ENCODE data around the gene SECISBP2.
A peak's percentile ranks its signal among the peaks of the same experiment; 100 is the strongest.

SECISBP2 gene

DNA sequence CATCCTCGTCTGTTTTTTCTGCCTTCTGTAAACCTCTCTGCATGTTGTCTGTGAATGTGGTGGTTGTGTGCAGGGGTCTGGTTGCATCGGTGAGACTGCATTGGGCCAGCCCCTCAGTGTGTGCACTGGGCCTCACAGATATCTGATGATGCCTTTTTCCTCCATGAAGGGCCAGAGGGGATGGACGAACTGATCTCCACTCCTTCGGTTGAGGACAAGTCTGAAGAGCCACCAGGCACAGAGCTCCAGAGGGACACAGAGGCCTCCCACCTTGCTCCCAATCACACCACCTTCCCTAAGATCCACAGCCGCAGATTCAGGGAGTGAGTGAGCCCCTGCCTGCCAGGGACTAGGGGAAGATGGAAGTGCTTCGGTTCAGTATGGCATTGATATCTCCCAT lies 31.3 kb downstream of the SECISBP2 start:
- no peak overlapping the region for H3K4me3 ChIP-seq (ENCODE audit: low read length)
- no peak for DNase-seq (ENCODE audit: low read depth)
- TF ChIP-seq, protein P1, sequence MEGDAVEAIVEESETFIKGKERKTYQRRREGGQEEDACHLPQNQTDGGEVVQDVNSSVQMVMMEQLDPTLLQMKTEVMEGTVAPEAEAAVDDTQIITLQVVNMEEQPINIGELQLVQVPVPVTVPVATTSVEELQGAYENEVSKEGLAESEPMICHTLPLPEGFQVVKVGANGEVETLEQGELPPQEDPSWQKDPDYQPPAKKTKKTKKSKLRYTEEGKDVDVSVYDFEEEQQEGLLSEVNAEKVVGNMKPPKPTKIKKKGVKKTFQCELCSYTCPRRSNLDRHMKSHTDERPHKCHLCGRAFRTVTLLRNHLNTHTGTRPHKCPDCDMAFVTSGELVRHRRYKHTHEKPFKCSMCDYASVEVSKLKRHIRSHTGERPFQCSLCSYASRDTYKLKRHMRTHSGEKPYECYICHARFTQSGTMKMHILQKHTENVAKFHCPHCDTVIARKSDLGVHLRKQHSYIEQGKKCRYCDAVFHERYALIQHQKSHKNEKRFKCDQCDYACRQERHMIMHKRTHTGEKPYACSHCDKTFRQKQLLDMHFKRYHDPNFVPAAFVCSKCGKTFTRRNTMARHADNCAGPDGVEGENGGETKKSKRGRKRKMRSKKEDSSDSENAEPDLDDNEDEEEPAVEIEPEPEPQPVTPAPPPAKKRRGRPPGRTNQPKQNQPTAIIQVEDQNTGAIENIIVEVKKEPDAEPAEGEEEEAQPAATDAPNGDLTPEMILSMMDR (conservative IDR thresholded peaks at IDR 0.05; ENCODE audit: low read length): no peak

DNA sequence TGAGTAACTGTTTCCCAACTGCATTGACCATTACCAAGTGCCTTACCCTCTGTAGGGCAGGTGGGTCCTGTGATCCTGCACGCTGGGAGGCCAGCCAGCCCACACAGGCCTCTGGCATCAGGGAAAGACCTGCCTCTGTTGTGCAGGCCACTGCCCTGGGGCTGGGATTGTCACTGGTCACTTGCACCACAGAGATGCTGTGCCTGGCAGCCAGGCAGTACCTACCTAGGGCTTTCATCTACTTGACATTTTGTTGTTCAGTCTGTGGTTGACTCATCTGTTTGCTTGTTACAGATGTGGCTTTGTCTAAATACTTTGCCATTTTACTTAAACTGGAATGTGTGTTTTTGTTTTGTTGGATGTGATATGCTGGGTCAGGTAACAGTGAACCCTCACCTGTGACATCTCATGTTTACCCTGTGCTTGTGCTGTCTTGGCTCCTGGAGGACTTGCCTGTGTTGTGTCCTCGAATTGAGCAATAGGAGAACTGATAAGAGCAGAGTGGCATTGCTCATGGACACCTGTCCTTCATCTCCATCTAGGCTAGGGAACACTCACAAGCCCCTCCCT lies 32.8 kb downstream of the SECISBP2 start:
- H3K4me3 ChIP-seq (ENCODE audit: low read length): no peak overlapping the region
- no peak for DNase-seq (ENCODE audit: low read depth)
- TF ChIP-seq, protein P1 (conservative IDR thresholded peaks at IDR 0.05; ENCODE audit: low read length): no peak

DNA sequence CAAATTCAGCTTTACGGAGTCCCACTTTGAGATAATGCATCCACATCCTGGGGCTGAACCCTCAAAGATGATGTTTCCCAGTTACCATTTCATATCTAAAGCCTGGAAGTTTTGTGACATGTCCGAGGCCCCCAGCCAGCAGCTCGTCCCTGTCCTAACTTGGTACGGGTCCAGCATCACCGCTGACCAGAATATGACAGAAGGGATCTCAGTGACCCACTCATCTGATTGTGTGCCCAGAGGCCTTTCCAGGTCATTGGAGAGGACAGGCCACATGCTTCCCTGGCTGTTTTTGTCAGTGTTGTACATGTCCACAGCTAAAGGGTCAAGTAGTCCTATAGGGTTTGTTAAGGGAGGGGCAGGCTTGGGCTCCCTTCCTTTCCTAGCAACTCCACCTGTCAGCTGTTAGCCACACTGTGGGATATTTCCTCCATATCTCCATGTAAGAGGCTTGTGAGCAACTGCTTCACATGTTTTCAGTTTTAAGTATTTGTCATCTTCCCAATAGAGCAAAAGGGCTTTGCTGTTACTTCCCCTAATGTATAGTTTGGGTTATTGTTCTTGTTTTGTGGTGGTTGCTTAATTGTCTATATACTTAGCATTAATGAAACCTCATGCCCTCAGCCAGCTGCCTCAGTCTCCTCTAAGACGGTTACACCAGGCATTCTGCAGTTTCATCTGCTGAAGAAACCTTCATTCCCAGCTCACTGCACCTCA lies 33.4 kb downstream of the SECISBP2 start:
- H3K4me3 ChIP-seq (ENCODE audit: low read length): no peak overlapping the region
- TF ChIP-seq, protein P1 (conservative IDR thresholded peaks at IDR 0.05; ENCODE audit: low read length): no peak
- no peak for DNase-seq (ENCODE audit: low read depth)

DNA sequence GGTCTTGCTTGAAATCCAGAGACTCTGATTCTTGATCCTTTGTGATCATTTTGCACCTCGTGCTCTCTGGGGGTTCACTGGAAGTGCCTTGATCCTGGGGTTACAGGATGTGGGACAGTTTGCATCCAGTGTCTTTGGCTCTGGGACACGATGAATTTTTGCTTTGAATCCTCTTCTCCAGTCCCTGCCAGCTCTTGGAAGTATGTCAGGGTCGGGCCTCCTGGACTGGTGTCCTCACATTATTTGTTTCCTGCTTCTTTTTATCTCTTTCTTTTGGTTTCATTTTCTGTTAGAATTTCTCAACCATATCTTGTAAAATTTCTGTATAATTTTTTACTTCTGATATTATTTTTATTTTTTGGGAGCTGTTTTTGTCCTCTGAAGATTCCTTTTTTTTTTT lies 34.2 kb downstream of the SECISBP2 start:
- TF ChIP-seq, protein P1 (conservative IDR thresholded peaks at IDR 0.05; ENCODE audit: low read length): no peak
- DNase-seq (ENCODE audit: low read depth): no peak
- H3K4me3 ChIP-seq (ENCODE audit: low read length): no peak overlapping the region

DNA sequence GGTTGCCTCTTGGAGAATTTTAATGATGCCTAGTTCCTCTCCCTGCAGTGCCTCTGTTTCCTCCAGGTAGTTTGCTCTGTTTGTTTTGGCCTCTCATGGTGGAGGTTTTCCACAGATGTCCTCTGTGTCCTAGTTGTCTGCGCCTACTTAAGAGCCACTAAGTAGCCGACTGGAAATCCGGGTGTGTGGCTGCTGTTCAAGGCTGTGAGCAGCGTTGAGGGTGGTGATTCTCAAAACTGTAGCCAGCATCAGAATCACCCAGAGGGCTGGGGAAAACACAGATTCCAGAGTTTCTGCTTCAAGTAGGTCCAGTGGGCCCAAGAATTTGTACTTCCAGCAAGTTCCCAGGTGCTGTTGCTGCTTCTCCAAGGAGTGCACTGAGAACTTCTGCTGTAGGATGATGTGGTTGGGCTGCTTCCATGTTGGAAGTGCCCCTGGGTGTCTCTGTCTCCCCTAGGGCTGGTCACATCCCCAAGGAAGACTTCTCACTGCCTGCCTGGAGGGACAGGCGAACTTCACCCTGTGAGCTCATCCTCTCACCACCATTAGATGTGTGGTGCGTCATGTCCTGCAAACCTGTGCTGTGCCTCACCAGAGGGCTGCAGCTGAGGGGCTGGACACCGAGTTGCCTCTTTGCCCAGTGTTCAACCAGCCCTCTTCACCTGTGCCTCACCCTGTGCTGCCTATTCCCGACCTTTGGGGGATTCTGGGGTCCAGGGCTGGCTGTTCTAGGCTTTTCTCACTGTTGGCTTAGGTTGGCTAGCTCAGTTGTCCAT lies 34.8 kb downstream of the SECISBP2 start:
- no peak overlapping the region for H3K4me3 ChIP-seq (ENCODE audit: low read length)
- DNase-seq (ENCODE audit: low read depth): no peak
- TF ChIP-seq, protein P1 (conservative IDR thresholded peaks at IDR 0.05; ENCODE audit: low read length): no peak

DNA sequence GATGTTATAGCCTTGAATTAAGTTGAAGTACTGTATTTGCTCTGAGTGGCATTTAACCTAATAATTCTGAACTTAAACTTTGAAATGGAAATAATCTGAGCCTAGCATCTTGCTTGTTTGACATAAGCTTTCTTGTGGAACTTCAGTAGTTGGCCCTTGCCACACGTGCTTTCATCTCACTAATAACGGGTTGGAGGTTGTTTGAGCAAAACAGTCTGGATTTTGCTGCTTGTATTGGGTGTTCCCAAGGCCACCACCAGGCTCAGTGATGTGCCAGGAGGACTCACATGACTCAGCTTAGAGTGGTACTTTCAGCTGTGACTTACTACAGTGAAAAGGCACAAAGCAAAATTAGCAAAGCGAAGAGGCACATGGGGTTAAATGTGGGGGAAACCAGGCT lies 35.7 kb downstream of the SECISBP2 start:
- H3K4me3 ChIP-seq (ENCODE audit: low read length): no peak overlapping the region
- peak; percentile 6 for DNase-seq (ENCODE audit: low read depth)
- TF ChIP-seq, protein P1 (conservative IDR thresholded peaks at IDR 0.05; ENCODE audit: low read length): no peak
